ENCODE measurements around the gene TRAPPC8. TPM values are rescaled to one million over a fixed set of nuclear protein-coding genes. Genes with fewer than 3 reads are reported as not detected.
"Not testable (repeated sequence)": the region's sequence is repeated elsewhere in the genome, so short reads cannot be mapped to it uniquely, and the experiment has no call there.

The TRAPPC8 gene
- total RNA-seq, 2 experiments from 2014 or later = 41.5 to 42.1 TPM

DNA sequence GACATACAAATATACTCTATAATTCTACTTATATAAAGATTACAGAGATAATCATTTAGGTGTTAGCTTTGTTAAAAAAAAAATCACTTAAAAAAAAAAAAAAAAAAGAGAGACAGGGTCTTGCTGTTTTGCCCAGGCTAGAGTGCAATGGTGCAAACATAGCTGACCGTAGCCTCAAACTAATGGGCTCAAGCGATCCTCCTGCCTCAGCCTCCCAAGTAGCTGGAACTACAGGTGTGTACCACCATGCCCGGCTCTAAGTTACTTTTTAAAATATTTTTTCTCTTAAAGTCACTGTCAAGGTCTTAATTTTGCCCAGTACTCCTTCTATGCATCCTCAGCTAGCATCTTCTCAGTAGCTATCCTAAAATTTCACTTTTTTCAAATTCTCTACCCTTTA lies 105.0 kb downstream of the TRAPPC8 start:
- H3K4me1 Mint-ChIP-seq (ENCODE audit: low read depth) = no peaks in the 10 kb centered on the region
- no peaks in the 10 kb centered on the region for H3K9me3 Mint-ChIP-seq (ENCODE audit: insufficient read depth)
- CTCF ChIA-PET = interaction anchor here (0.9 kb wide), 1 partner anchor 18 kb away, joined by 3 read pairs; no protein-coding TSS in a partner anchor
- H3K4me3 Mint-ChIP-seq = no peak overlapping the region
- DNase-seq (no peak), ATAC-seq (no peak)
- H3K27me3 Mint-ChIP-seq (ENCODE audit: low read depth) = no peaks in the 10 kb centered on the region
- no peak overlapping the region for H3K27ac Mint-ChIP-seq
- peaks cover 39% of the 10 kb centered on the region for H3K36me3 Mint-ChIP-seq (ENCODE audit: low read depth)
- POLR2A ChIA-PET = no interaction called here

GRCh38 chr18:31835528-31836133 lies 107.3 kb downstream of the TRAPPC8 start:
- POLR2A ChIA-PET = no interaction called here
- Mint-ChIP-seq H3K27me3 (ENCODE audit: low read depth) (no peaks in the 10 kb centered on the region), H3K9me3 (ENCODE audit: insufficient read depth) (no peaks in the 10 kb centered on the region), H3K4me1 (ENCODE audit: low read depth) (no peaks in the 10 kb centered on the region), H3K27ac (no peak overlapping the region), H3K36me3 (ENCODE audit: low read depth) (peaks cover 39% of the 10 kb centered on the region), H3K4me3 (no peak overlapping the region)
- ATAC-seq (no peak), DNase-seq (no peak)
- CTCF ChIA-PET = no interaction called here

- Mint-ChIP-seq H3K27me3 (ENCODE audit: low read depth) (no peaks in the 10 kb centered on the region), H3K36me3 (ENCODE audit: low read depth) (peaks cover 50% of the 10 kb centered on the region)
- POLR2A ChIA-PET = no interaction called here
Measured at GRCh38 chr18:31831903-31832302, 111.0 kb downstream of the TRAPPC8 start.

GRCh38 chr18:31830686-31831085 lies 112.2 kb downstream of the TRAPPC8 start:
- no peak for DNase-seq
- Mint-ChIP-seq H3K4me1 (ENCODE audit: low read depth) (no peaks in the 10 kb centered on the region), H3K27ac (no peak overlapping the region), H3K27me3 (ENCODE audit: low read depth) (no peaks in the 10 kb centered on the region), H3K36me3 (ENCODE audit: low read depth) (peaks cover 42% of the 10 kb centered on the region), H3K9me3 (ENCODE audit: insufficient read depth) (no peaks in the 10 kb centered on the region), H3K4me3 (no peak overlapping the region)
- CTCF ChIA-PET = no interaction called here
- POLR2A ChIA-PET = no interaction called here
- ATAC-seq = no peak

More at GRCh38 chr18:31831903-31832302, 111.0 kb downstream of the TRAPPC8 start:
- H3K27ac Mint-ChIP-seq = no peak overlapping the region
- ATAC-seq (no peak), DNase-seq (no peak)
- no peaks in the 10 kb centered on the region for H3K9me3 Mint-ChIP-seq (ENCODE audit: insufficient read depth)
- no peaks in the 10 kb centered on the region for H3K4me1 Mint-ChIP-seq (ENCODE audit: low read depth)
- H3K4me3 Mint-ChIP-seq = no peak overlapping the region
- CTCF ChIA-PET = no interaction called here

- ChIA-PET POLR2A (no interaction called here), CTCF (interaction anchor here (0.9 to 1.2 kb wide), 2 partner anchors 8 to 97 kb away, joined by 3 to 5 read pairs; no protein-coding TSS in a partner anchor)
- H3K36me3 Mint-ChIP-seq (ENCODE audit: low read depth) = peaks cover 32% of the 10 kb centered on the region
- no peak overlapping the region for H3K4me3 Mint-ChIP-seq
- H3K4me1 Mint-ChIP-seq (ENCODE audit: low read depth) = no peaks in the 10 kb centered on the region
- no peak overlapping the region for H3K27ac Mint-ChIP-seq
- DNase-seq (no peak), ATAC-seq (no peak)
- no peaks in the 10 kb centered on the region for H3K27me3 Mint-ChIP-seq (ENCODE audit: low read depth)
- no peaks in the 10 kb centered on the region for H3K9me3 Mint-ChIP-seq (ENCODE audit: insufficient read depth)
Measured at GRCh38 chr18:31828613-31829012, 114.3 kb downstream of the TRAPPC8 start.

- H3K27ac Mint-ChIP-seq; H3K4me1 Mint-ChIP-seq (ENCODE audit: low read depth); H3K4me3 Mint-ChIP-seq; H3K9me3 Mint-ChIP-seq (ENCODE audit: insufficient read depth); CTCF ChIA-PET; DNase-seq; ATAC-seq; H3K27me3 Mint-ChIP-seq (ENCODE audit: low read depth); POLR2A ChIA-PET: not testable (repeated sequence)
- H3K36me3 Mint-ChIP-seq (ENCODE audit: low read depth) = peaks cover 29% of the 10 kb centered on the region
Measured at GRCh38 chr18:31826673-31827325, 116.1 kb downstream of the TRAPPC8 start.

- H3K9me3 Mint-ChIP-seq (ENCODE audit: insufficient read depth) = no peaks in the 10 kb centered on the region
- no peaks in the 10 kb centered on the region for H3K4me1 Mint-ChIP-seq (ENCODE audit: low read depth)
- H3K27me3 Mint-ChIP-seq (ENCODE audit: low read depth) = no peaks in the 10 kb centered on the region
- no peak overlapping the region for H3K27ac Mint-ChIP-seq
- no peak overlapping the region for H3K4me3 Mint-ChIP-seq
- ChIA-PET POLR2A (no interaction called here), CTCF (no interaction called here)
- ATAC-seq = no peak
- no peak for DNase-seq
- H3K36me3 Mint-ChIP-seq (ENCODE audit: low read depth) = peaks cover 29% of the 10 kb centered on the region
Measured at GRCh38 chr18:31825772-31826171, 117.2 kb downstream of the TRAPPC8 start.

DNA sequence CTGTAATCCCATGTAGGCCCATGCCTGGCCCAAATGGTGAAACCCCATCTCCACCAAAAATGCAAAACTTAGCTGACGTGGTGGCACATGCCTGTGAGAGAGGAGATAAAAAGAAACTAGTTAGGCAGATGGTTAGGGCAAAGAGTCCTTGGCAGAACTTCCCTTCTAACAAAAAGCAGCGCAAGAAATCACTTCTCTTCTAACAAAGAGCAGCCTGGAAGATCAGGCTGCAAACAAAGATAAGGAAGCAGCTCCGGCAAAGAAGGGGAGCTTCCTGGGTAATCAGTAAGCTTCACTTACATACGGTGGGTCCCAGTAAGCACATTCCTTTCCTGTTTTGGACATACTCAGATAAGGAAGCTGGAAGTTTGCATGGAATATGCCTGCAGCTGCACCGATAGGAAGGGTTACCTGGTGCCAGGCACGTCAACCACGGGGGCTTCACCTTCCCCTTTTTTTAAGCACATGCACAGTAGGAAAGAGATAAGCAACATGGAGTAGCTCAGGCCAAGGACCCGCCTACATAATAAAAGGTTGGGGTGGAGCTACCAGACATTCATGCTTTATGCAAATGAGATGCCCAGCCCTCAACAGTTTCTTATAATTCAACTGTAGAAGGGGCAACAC lies 121.3 kb downstream of the TRAPPC8 start:
- H3K4me1 Mint-ChIP-seq (ENCODE audit: low read depth) = no peaks in the 10 kb centered on the region
- CTCF ChIA-PET = interaction anchor here (1.0 to 1.6 kb wide), 3 partner anchors 74 to 156 kb away, joined by 3 to 9 read pairs (median 4); no protein-coding TSS in a partner anchor
- POLR2A ChIA-PET = no interaction called here
- DNase-seq = no peak
- no peaks in the 10 kb centered on the region for H3K36me3 Mint-ChIP-seq (ENCODE audit: low read depth)
- H3K4me3 Mint-ChIP-seq = no peak overlapping the region
- H3K27me3 Mint-ChIP-seq (ENCODE audit: low read depth) = peaks cover 5% of the 10 kb centered on the region
- no peaks in the 10 kb centered on the region for H3K9me3 Mint-ChIP-seq (ENCODE audit: insufficient read depth)
- no peak overlapping the region for H3K27ac Mint-ChIP-seq
- ATAC-seq = no peak

DNA sequence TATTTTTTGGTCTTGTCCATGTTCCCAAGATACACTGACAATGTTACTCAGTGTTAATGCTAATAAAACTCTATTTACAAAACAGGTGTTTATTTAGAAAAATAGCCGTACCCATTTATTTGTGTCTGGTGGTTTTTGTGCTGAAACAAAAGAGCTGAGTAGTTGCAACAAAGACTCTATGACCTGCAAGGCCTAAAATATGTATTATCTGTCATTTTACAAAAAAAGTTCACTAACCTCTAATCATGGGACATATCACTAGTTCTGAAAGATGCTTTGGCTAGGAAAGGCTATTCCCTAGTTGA lies 123.1 kb downstream of the TRAPPC8 start:
- CTCF ChIA-PET = interaction anchor here (0.6 to 1.3 kb wide), 8 partner anchors 9 to 265 kb away, joined by 3 to 5 read pairs (median 4); no protein-coding TSS in a partner anchor

GRCh38 chr18:31819106-31819924 lies 123.6 kb downstream of the TRAPPC8 start:
- Mint-ChIP-seq H3K27ac (no peak overlapping the region), H3K4me3 (no peak overlapping the region), H3K9me3 (ENCODE audit: insufficient read depth) (no peaks in the 10 kb centered on the region), H3K36me3 (ENCODE audit: low read depth) (no peaks in the 10 kb centered on the region), H3K4me1 (ENCODE audit: low read depth) (no peaks in the 10 kb centered on the region), H3K27me3 (ENCODE audit: low read depth) (peaks cover 5% of the 10 kb centered on the region)
- DNase-seq (peak; percentile 23), ATAC-seq (peak; percentile 65)
- POLR2A ChIA-PET = no interaction called here
- CTCF ChIA-PET = interaction anchor here (0.7 to 1.3 kb wide), 3 partner anchors 9 to 77 kb away, joined by 3 to 5 read pairs (median 5); no protein-coding TSS in a partner anchor

More for the DNA sequence above, 123.1 kb downstream of the TRAPPC8 start:
- Mint-ChIP-seq H3K27ac (no peak overlapping the region), H3K36me3 (ENCODE audit: low read depth) (no peaks in the 10 kb centered on the region), H3K4me3 (no peak overlapping the region), H3K9me3 (ENCODE audit: insufficient read depth) (no peaks in the 10 kb centered on the region), H3K27me3 (ENCODE audit: low read depth) (peaks cover 5% of the 10 kb centered on the region), H3K4me1 (ENCODE audit: low read depth) (no peaks in the 10 kb centered on the region)
- ATAC-seq (no peak), DNase-seq (no peak)
- POLR2A ChIA-PET = no interaction called here

DNA sequence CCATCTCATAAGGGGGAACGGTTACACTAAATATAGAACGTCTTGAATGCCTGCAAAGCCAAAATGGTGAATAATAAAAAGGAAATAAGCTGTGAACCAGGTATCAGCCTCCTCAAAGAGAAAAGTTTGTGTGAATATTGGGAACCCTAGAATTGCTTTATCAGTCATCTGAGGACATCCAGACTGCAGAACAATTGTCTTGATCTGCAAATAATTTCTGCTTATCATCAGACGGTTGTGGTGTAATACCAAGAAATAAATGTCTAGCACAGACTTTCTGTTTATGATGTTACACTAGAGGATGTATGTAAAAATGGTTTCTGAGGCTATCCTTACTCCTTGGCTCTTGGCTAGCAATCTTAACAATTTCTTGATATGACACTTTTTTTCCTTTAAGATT lies 128.8 kb downstream of the TRAPPC8 start:
- no peak for DNase-seq
- no peak for ATAC-seq
- H3K9me3 Mint-ChIP-seq (ENCODE audit: insufficient read depth) = no peaks in the 10 kb centered on the region
- H3K36me3 Mint-ChIP-seq (ENCODE audit: low read depth) = no peaks in the 10 kb centered on the region
- peaks cover 6% of the 10 kb centered on the region for H3K27me3 Mint-ChIP-seq (ENCODE audit: low read depth)
- H3K4me3 Mint-ChIP-seq = no peak overlapping the region
- H3K27ac Mint-ChIP-seq = no peak overlapping the region
- ChIA-PET CTCF (no interaction called here), POLR2A (no interaction called here)
- H3K4me1 Mint-ChIP-seq (ENCODE audit: low read depth) = no peaks in the 10 kb centered on the region
